K562 (cell line): ENCODE measurements around the gene HTRA3. TPM values are rescaled to one million over a fixed set of nuclear protein-coding genes. Genes with fewer than 3 reads are reported as not detected.

Source experiments
- ARNT ChIP-seq, 2 experiments: fragments of 450-650 bp; IDR thresholded peaks; 2 replicates each; pipeline ENCODE4 v1.6.1; 2016; ENCODE audit warnings: mild to moderate bottlenecking in 1 of 2
- BRCA1 ChIP-seq, 2 experiments: fragments of 450-650 bp in 1 of 2; sonication (generic) in 1 of 2; formaldehyde crosslinking in 1 of 2; IDR thresholded peaks; 2 replicates each; pipeline versions ENCODE4 v1.5.0 to v1.6.1; 2017 to 2020; ENCODE audit warnings: mild to moderate bottlenecking in 1 of 2, missing genetic modification reagents in 1 of 2
- DPF2 ChIP-seq: fragments of 450-650 bp; IDR thresholded peaks from 2 replicates; pipeline ENCODE4 v1.6.1; 2016
- GTF2A2 ChIP-seq: IDR thresholded peaks from 2 replicates; pipeline ENCODE4 v1.6.1; 2016; ENCODE audit warnings: mild to moderate bottlenecking, missing genetic modification characterization, missing compliant biosample characterization
- HMGN3 ChIP-seq: IDR thresholded peaks from 2 replicates; pipeline ENCODE4 v1.6.1; 2011; ENCODE audit warnings: borderline replicate concordance, low read depth, mild to moderate bottlenecking, mixed read lengths, low read length; ENCODE audit not compliant: insufficient read length; ENCODE audit errors: extremely low read depth
- JUNB ChIP-seq: fragments of 450-650 bp; formaldehyde crosslinking; conservative IDR thresholded peaks from 2 replicates; pipeline ENCODE4 v1.4.0; 2020; ENCODE audit warnings: mild to moderate bottlenecking
- KLF10 ChIP-seq: fragments of 250-450 bp; sonication (Bioruptor Pico); IDR thresholded peaks from 2 replicates; pipeline ENCODE4 v1.6.1; 2021; ENCODE audit warnings: matching md5 sums
- MAFG ChIP-seq: fragments of 450-650 bp; conservative IDR thresholded peaks from 2 replicates; pipeline ENCODE4 v1.6.1; 2016; ENCODE audit warnings: missing genetic modification characterization, missing compliant biosample characterization
- MED1 ChIP-seq: sonication (generic); formaldehyde crosslinking; IDR thresholded peaks from 2 replicates; pipeline ENCODE4 v1.8.1; 2023; ENCODE audit warnings: missing genetic modification reagents, borderline replicate concordance
- MEF2D ChIP-seq: conservative IDR thresholded peaks from 2 replicates; pipeline ENCODE4 v1.6.1; 2016; ENCODE audit warnings: low read depth, missing genetic modification characterization, missing compliant biosample characterization
- OTX1 ChIP-seq: fragments of 450-650 bp; formaldehyde crosslinking; IDR thresholded peaks from 2 replicates; pipeline ENCODE4 v1.4.0; 2022; ENCODE audit warnings: mild to moderate bottlenecking
- POLR2B ChIP-seq: fragments of 450-650 bp; IDR thresholded peaks from 2 replicates; pipeline ENCODE4 v1.6.1; 2018; ENCODE audit warnings: low read depth; ENCODE audit not compliant: partially characterized antibody
- RFX5 ChIP-seq: IDR thresholded peaks from 2 replicates; pipeline ENCODE4 v1.6.1; 2011; ENCODE audit warnings: low read depth, mild to moderate bottlenecking, improper control_type of control experiment, low read length
- SNAPC5 ChIP-seq: fragments of 250-450 bp; sonication (Bioruptor Pico); IDR thresholded peaks from 2 replicates; pipeline ENCODE4 v1.8.0; 2021; ENCODE audit warnings: moderate library complexity, mild to moderate bottlenecking, inconsistent platforms
- SP1 ChIP-seq: sonication (generic); formaldehyde crosslinking; IDR thresholded peaks from 2 replicates; pipeline ENCODE4 v1.8.1; 2022; ENCODE audit warnings: mild to moderate bottlenecking, missing genetic modification reagents
- STAT5B ChIP-seq: fragments of 250-450 bp; sonication (Bioruptor Pico); IDR thresholded peaks from 2 replicates; pipeline ENCODE4 v1.8.0; 2021; ENCODE audit warnings: mild to moderate bottlenecking, inconsistent platforms
- TARDBP ChIP-seq: fragments of 450-650 bp; IDR thresholded peaks from 2 replicates; pipeline ENCODE4 v1.6.1; 2016
- TGIF2 ChIP-seq: sonication (generic); formaldehyde crosslinking; IDR thresholded peaks from 2 replicates; pipeline ENCODE4 v1.8.1; 2022; ENCODE audit warnings: mild to moderate bottlenecking, missing genetic modification reagents, moderate library complexity
- THRA ChIP-seq: fragments of 450-650 bp; IDR thresholded peaks from 2 replicates; pipeline ENCODE4 v1.6.1; 2017; ENCODE audit warnings: mild to moderate bottlenecking, moderate library complexity
- ZBTB1 ChIP-seq: sonication (generic); formaldehyde crosslinking; IDR thresholded peaks from 2 replicates; pipeline ENCODE4 v1.8.1; 2023; ENCODE audit warnings: missing genetic modification reagents, low read depth, mild to moderate bottlenecking, borderline replicate concordance
- ZFP1 ChIP-seq: fragments of 450-650 bp; formaldehyde crosslinking; IDR thresholded peaks from 2 replicates; pipeline ENCODE4 v1.4.0; 2020; ENCODE audit warnings: mild to moderate bottlenecking, mixed read lengths
- ZFP30 ChIP-seq: fragments of 250-450 bp; sonication (Bioruptor Pico); IDR thresholded peaks from 2 replicates; pipeline ENCODE4 v1.8.0; 2022; ENCODE audit warnings: moderate library complexity, mild to moderate bottlenecking, inconsistent platforms, borderline replicate concordance
- ZKSCAN1 ChIP-seq: fragments of 150-350 bp; IDR thresholded peaks from 2 replicates; pipeline ENCODE4 v1.6.1; 2016; ENCODE audit warnings: low read depth, low read length
- ZNF124 ChIP-seq: sonication (generic); formaldehyde crosslinking; IDR thresholded peaks from 2 replicates; pipeline ENCODE4 v1.8.1; 2022; ENCODE audit warnings: missing genetic modification reagents
- ZNF583 ChIP-seq: fragments of 250-450 bp; sonication (Bioruptor Pico); IDR thresholded peaks from 2 replicates; pipeline ENCODE4 v1.4.0; 2020
- ZNF778 ChIP-seq: fragments of 450-650 bp; formaldehyde crosslinking; IDR thresholded peaks from 2 replicates; pipeline ENCODE4 v1.4.0; 2020; ENCODE audit warnings: mild to moderate bottlenecking, moderate library complexity
- polyA plus RNA-seq, 8 experiments: library from polyadenylated mRNA; depleted of rRNA in 4 of 8; stranded (reverse) in 5 of 8; unstranded in 3 of 8; fragments of >200 nt; fragmentation: Nextera tagmentation in 2 of 8; fragmentation: Illumina TruSeq in 1 of 8; extraction: Ambion mirVana in 2 of 8; extraction: Trizol in 1 of 8; gene quantifications; 2 replicates each; pipeline versions ENCODE4 v1.2.1 to v1.2.3, GENCODE V29; 2011 to 2014; ENCODE audit warnings: inconsistent platforms in 1 of 8, missing spikeins in 1 of 8
- total RNA-seq, 7 experiments: library from RNA; depleted of rRNA in 6 of 7; stranded (reverse); fragments of >200 nt in 6 of 7; fragmentation: Illumina TruSeq in 2 of 7; extraction: Trizol in 2 of 7; gene quantifications; 2 replicates each; pipeline versions ENCODE4 v1.2.1 to v1.2.3, GENCODE V29; 2011 to 2021; ENCODE audit warnings: low replicate concordance in 1 of 7
- TF ChIP-seq, protein P1 (sequence below), 2 experiments: fragments of 450-650 bp in 1 of 2; sonication (generic) in 1 of 2; formaldehyde crosslinking; conservative IDR thresholded peaks; 2 replicates each; pipeline versions ENCODE4 v1.4.0 to v1.8.1; 2020 to 2022; ENCODE audit warnings: mild to moderate bottlenecking in 1 of 2, missing genetic modification reagents in 1 of 2
- TF ChIP-seq, protein P2 (sequence below): fragments of 450-650 bp; formaldehyde crosslinking; IDR thresholded peaks from 2 replicates; pipeline ENCODE4 v1.4.0; 2020; ENCODE audit warnings: mild to moderate bottlenecking

Gene HTRA3
- total and polyA plus RNA-seq, 9 of the 15 experiments (the other 6 are each of a cell fraction or from before 2014, with no cell fraction given), result 0.04 TPM; not detected in 8

- no peak for TF ChIP-seq MED1 (CRISPR knock-in tag)
- no peak for TF ChIP-seq ZNF124 (CRISPR knock-in tag)
- TF ChIP-seq, protein P1, sequence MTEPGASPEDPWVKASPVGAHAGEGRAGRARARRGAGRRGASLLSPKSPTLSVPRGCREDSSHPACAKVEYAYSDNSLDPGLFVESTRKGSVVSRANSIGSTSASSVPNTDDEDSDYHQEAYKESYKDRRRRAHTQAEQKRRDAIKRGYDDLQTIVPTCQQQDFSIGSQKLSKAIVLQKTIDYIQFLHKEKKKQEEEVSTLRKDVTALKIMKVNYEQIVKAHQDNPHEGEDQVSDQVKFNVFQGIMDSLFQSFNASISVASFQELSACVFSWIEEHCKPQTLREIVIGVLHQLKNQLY (CRISPR knock-in tag; conservative IDR thresholded peaks at IDR 0.05), result no peak
- peak in 1 of 2 experiments; percentile 82; a peak in 1 of 4 replicates for TF ChIP-seq ARNT (IDR thresholded peaks at IDR 0.05)
- TF ChIP-seq DPF2, result peak; percentile 83
- 0 out of 2 replicates have a peak, but pooled peaks have one; percentile 64 for TF ChIP-seq SP1 (CRISPR knock-in tag)
- no peak for TF ChIP-seq MEF2D
- no peak for TF ChIP-seq RFX5
- peak; percentile 72; the same call in 1 of the 2 replicates for TF ChIP-seq TARDBP
- no peak for TF ChIP-seq SNAPC5
- no peak for TF ChIP-seq ZBTB1 (CRISPR knock-in tag)
- TF ChIP-seq ZKSCAN1, result no peak; the same call in 1 of the 2 replicates
- TF ChIP-seq KLF10, result no peak
- TF ChIP-seq OTX1 (CRISPR knock-in tag), result peak; percentile 76; the same call in 1 of the 2 replicates
- TF ChIP-seq STAT5B (CRISPR knock-in tag), result no peak
- no peak for TF ChIP-seq TGIF2 (CRISPR knock-in tag)
- TF ChIP-seq, protein P2, sequence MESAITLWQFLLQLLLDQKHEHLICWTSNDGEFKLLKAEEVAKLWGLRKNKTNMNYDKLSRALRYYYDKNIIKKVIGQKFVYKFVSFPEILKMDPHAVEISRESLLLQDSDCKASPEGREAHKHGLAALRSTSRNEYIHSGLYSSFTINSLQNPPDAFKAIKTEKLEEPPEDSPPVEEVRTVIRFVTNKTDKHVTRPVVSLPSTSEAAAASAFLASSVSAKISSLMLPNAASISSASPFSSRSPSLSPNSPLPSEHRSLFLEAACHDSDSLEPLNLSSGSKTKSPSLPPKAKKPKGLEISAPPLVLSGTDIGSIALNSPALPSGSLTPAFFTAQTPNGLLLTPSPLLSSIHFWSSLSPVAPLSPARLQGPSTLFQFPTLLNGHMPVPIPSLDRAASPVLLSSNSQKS (CRISPR knock-in tag), result no peak
- TF ChIP-seq MAFG (tag), result no peak
- no peak for TF ChIP-seq ZNF778 (CRISPR knock-in tag)
- TF ChIP-seq ZFP1, result no peak
- no peak for TF ChIP-seq BRCA1 (IDR thresholded peaks at IDR 0.05)
- TF ChIP-seq BRCA1 (CRISPR knock-in tag; IDR thresholded peaks at IDR 0.05), result no peak
- TF ChIP-seq POLR2B, result no peak
- no peak for TF ChIP-seq GTF2A2 (tag)
- TF ChIP-seq ZFP30 (CRISPR knock-in tag), result no peak
- TF ChIP-seq JUNB (CRISPR knock-in tag), result no peak
- no peak for TF ChIP-seq THRA
- peak; percentile 55 for TF ChIP-seq HMGN3
- TF ChIP-seq ZNF583 (CRISPR knock-in tag), result no peak
Observed at GRCh38 chr4:8252301-8253173, 17.0 kb upstream of the HTRA3 start (continued).
